ENCODE measurements around the gene METTL21C.

DNA sequence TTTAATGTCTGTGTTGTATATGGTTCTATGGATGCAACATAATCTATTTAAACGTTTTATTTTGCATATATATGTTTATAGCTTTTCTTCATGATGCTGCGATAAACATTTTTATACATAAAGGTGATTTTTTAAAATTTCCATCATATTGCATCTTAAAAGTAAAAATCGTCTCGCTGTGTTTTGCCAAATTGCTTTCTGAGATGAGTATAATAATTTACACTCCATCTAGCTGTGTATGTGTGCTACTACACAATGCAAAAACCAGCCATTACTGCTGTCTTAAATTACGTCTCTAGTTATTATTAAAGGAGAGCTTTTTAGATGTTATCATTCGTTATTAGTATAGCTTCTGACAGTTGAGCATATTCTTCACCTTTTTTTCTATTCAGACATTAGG is 37.2 kb downstream of the METTL21C start:
- TF ChIP-seq ISL1 (CRISPR knock-in tag; IDR thresholded peaks at IDR 0.05) (no peak), RARB (CRISPR knock-in tag; IDR thresholded peaks at IDR 0.05) (no peak), CSDC2 (CRISPR knock-in tag; IDR thresholded peaks at IDR 0.05) (no peak), ZC3H10 (CRISPR knock-in tag; IDR thresholded peaks at IDR 0.05) (no peak), ZFP30 (CRISPR knock-in tag; IDR thresholded peaks at IDR 0.05) (no peak), ZFP3 (CRISPR knock-in tag; IDR thresholded peaks at IDR 0.05) (no peak), ARNTL (CRISPR knock-in tag; IDR thresholded peaks at IDR 0.05; ENCODE audit: borderline replicate concordance, low read depth) (no peak), TCF4 (CRISPR knock-in tag; IDR thresholded peaks at IDR 0.05; ENCODE audit: borderline replicate concordance) (no peak), SNAI2 (CRISPR knock-in tag; IDR thresholded peaks at IDR 0.05) (no peak)
- TF ChIP-seq, protein P1, sequence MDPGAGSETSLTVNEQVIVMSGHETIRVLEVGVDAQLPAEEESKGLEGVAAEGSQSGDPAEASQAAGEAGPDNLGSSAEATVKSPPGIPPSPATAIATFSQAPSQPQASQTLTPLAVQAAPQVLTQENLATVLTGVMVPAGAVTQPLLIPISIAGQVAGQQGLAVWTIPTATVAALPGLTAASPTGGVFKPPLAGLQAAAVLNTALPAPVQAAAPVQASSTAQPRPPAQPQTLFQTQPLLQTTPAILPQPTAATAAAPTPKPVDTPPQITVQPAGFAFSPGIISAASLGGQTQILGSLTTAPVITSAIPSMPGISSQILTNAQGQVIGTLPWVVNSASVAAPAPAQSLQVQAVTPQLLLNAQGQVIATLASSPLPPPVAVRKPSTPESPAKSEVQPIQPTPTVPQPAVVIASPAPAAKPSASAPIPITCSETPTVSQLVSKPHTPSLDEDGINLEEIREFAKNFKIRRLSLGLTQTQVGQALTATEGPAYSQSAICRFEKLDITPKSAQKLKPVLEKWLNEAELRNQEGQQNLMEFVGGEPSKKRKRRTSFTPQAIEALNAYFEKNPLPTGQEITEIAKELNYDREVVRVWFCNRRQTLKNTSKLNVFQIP (CRISPR knock-in tag; IDR thresholded peaks at IDR 0.05; ENCODE audit: borderline replicate concordance, low read depth), result no peak
- TF ChIP-seq, protein P2, sequence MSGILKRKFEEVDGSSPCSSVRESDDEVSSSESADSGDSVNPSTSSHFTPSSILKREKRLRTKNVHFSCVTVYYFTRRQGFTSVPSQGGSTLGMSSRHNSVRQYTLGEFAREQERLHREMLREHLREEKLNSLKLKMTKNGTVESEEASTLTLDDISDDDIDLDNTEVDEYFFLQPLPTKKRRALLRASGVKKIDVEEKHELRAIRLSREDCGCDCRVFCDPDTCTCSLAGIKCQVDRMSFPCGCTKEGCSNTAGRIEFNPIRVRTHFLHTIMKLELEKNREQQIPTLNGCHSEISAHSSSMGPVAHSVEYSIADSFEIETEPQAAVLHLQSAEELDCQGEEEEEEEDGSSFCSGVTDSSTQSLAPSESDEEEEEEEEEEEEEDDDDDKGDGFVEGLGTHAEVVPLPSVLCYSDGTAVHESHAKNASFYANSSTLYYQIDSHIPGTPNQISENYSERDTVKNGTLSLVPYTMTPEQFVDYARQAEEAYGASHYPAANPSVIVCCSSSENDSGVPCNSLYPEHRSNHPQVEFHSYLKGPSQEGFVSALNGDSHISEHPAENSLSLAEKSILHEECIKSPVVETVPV (CRISPR knock-in tag; IDR thresholded peaks at IDR 0.05), result no peak

All from SK-N-SH treated with all-trans-retinoic acid at 6 μM for 48 hours (cell line).